LNCAP (cell line): ENCODE data around the gene VAPB.

Source experiments
- CTCF ChIP-seq: fragments of 450-650 bp; IDR thresholded peaks from 2 replicates; pipeline ENCODE4 v1.5.1; 2017; ENCODE audit warnings: mild to moderate bottlenecking

Gene VAPB

GRCh38 chr20:58480551-58481336 is 91.7 kb downstream of the VAPB start:
- no peak for TF ChIP-seq CTCF

GRCh38 chr20:58481481-58482021 is 92.5 kb downstream of the VAPB start:
- peak; percentile 70 for TF ChIP-seq CTCF

GRCh38 chr20:58482416-58482815 is 93.4 kb downstream of the VAPB start:
- no peak for TF ChIP-seq CTCF

DNA sequence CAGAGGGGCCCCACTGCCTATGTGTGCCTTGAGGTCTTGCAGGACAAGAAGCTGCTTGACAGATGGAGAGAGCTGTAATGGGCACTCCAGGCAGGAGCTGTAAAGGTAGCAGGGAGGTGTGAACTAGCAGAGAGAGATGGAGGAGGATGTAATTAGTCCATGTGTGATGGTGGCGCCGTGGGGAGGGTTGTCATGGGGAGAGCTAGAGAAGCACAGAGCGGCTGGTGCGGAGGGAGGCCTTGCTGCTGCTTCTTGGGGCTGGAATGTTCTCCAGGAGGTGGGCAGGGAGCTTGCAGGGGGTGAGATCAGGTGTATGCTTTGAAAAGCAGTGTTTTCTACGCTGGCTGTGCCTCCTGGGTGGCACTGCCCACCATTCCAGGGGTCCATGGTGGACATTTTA is 94.0 kb downstream of the VAPB start:
- TF ChIP-seq CTCF = no peak

GRCh38 chr20:58483470-58483869 is 94.4 kb downstream of the VAPB start:
- no peak for TF ChIP-seq CTCF

DNA sequence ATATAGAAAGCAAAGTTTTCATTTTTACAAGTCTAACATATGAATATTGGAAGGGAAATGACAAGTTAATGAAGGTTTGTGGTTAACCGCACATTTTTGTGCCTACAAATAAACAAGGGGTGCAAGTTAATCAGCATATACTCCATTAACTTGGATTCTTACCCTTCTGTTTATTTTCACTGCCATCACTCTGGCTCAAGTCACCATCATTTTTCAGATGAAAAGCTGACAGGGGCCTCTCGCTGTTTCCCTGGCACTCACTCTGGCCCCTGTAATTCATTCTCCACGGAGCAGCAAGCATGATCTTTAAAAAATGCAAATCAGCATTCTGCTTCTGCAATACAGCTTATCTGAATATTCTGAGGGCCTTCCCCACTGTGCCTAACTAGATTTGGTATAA is 96.4 kb downstream of the VAPB start:
- TF ChIP-seq CTCF = no peak

GRCh38 chr20:58486207-58486606 is 97.2 kb downstream of the VAPB start:
- no peak for TF ChIP-seq CTCF
